CD4-positive, alpha-beta T cell treated with Interleukin-4 for 1 hour (primary cell): ENCODE measurements around the gene IL25.
"Not testable (repeated sequence)": the region's sequence is repeated elsewhere in the genome, so short reads cannot be mapped to it uniquely, and the experiment has no call there.

Experiments
- DNase-seq, 2 donors: peaks; one replicate each; pipeline ENCODE4 v3.0.0-alpha.2; 2020 to 2022

The IL25 gene

DNA sequence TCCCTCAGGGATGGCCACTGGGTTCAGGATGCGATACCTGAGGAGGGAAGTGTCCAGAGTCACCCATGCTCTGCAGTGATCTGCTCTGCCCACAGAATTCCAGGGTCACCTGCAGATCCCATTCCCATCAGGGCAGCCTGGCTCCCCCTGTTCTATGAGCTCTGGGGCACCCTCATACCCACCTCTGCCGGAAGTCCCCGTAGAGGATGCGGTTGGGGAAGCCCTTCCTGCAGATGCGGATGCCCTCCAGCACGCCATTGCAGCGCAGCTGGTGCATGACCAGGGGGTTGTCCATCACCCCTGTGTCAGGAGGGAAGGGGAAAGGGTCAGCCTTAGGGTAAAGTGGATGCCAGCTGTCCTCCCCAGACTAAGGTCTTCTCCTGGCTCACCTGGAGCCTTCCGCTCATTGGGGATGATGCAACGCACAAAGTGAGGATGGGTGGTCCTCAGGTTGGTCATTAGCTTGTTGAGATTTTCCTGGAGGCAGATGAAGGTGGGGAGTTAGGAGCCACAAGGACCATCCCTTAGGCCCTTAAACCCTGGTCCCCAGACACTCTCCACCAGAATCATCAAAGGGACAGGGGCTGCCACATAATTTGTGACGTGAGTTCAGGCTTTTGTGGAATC lies 24.3 kb downstream of the IL25 start:
- DNase-seq = no peak

DNA sequence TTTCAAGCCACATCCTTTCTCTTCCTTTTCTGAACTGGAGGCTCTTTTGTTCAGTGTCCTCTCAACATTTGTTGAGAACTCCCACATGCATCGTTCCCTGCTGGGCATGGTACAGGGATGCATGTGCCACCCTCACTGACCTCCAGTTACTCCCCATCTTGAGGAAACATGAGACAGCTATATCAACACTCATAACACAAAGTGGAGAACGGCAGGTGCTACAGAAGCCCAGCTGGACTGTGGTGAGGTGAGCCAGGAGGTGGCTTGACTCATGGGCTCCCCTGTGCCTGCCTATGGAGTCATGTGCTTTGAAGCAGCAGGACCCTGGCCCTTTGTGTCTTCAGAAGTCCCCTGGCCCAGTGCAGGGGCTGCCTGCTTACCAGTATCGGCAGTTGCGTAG lies 25.7 kb downstream of the IL25 start:
- DNase-seq = no peak

DNA sequence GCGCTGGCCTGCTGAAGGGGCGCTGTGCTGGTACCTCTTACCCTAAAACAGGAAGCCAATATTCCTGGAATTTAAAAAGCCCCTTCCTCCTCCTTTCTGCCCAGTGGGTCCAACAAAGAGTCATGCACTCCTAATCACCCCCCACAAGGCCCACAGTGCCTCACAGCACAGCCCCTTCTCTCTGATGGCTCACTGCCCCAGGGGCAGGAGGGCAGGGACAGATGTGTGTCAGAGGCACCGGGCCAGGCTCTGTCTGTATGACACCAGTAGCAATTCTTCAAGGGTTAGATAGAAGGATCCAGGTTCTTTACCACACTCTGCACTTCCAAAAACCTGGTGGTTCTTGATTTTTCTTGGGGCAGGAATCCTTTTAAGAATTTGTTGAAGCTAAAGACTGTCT lies 26.5 kb downstream of the IL25 start:
- DNase-seq = no peak

DNA sequence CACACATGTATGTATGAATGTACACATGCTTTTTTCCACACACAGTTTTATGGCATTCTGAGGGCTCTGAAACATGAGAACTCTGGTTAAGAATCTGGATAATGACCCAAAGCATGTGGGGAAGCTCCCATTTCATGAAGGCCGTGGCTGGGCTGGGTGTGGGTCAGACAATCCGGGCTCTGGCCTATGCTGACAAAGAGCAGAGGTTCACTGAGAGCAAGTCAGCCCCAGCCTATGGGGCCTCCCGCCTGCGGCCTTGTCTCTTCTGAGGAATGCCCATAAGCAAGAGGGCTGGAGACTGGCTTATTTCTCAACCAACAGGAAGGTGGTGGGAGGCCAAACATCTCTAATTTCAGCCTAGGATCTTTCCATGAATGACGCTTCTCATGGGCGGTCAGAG lies 27.0 kb downstream of the IL25 start:
- no peak for DNase-seq

DNA sequence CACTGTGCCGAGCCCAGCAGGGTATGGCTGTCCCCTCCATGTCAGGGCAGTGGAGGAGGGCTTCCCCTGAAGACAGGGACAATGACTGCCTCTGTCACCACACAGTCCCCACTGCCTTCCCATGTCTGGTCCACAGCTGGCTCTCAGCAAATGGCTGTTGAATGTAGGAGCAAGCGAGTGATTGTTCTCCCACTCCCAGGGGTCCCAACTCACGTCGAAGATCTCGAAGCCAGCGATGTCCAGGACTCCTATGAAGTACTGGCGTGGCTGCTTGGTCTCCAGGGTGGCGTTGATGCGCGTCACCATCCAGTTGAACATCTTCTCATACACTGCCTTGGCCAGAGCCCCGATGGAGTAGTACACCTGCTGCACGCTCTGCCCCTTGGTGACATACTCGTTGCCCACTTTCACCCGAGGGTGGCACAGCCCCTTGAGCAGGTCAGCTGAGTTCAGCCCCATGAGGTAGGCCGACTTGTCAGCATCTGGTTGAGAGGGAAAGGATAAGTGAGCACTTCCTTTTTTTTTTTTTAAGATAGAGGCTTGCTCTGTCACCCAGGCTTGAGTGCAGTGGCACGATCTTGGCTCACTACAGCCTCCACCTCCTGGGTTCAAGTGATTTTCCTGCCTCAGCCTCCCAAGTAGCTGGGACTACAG lies 28.0 kb downstream of the IL25 start:
- DNase-seq = not testable (repeated sequence)

DNA sequence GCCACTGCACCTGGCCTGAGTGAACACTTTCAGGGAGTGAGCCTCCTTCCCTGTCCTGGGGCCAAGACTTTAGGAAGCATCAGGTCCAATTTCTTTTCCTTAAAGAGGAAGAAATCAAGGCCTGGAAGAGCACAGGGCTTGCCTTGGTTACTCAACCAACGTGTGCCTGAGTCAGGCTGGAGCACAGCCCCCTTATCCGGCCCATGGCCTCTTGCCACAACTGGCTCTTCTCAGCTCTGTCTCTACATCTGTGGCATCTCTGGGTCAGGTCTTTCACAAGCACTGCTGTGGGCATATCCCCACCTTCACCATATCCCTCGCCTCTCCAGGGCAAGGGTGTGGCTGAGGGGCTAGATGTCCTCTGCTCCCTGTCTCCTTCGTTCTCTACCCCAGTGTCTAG lies 28.7 kb downstream of the IL25 start:
- DNase-seq = no peak

DNA sequence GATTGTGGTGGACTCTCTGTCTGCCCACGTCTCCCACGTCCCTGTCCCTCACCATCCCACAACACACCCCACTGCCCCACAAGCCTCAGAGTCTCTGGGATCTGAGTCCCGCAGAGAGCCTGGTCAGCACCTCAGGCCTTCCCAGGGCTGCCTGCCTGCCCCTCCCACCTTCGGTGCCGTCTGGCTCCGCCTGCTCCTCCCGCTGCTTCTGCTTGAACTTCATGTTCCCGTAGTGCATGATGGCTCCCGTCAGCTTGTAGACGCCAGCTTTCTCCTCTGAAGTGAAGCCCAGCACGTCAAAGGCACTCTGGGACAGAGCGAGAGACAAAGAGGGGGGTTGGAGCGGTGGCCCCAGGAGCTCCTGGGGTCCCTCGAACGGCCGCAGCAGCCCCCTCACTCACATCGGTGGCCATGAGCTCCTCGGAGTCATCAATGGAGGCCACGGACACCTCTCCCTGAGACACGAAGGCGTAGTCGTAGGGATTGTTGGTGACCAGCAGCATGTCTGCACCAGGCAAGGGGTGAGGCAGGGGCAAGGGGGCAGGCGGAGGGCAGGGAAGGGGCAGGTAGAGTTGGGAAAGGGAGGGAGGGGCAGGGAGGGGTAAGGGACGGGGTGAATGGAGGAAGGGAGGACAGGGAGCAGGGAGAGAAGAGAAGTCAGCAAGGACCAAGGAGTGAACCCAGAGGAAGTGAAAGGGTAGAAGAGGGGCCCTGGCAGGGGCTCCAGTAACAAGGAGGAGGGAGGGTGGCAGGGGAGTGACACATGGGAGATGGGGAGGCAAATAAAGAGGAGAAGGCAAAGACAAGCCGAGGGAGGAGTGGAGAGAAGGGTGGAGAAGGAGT lies 29.9 kb downstream of the IL25 start:
- DNase-seq = no peak

DNA sequence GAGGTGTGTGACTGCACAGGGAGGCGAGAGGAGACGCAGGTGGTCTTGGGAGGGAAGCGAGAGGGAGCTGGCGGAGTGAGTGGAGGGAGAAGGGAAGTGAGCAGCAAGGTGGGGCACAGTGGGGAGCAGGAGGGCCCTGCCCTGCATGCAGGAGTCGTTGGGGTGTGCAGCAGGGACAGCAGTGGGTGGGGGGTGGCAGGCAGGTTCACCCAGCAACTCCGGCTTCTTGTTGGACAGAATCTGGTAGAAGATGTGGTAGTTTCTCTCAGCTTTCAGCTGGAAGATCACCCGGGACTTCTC lies 30.5 kb downstream of the IL25 start:
- DNase-seq = no peak

DNA sequence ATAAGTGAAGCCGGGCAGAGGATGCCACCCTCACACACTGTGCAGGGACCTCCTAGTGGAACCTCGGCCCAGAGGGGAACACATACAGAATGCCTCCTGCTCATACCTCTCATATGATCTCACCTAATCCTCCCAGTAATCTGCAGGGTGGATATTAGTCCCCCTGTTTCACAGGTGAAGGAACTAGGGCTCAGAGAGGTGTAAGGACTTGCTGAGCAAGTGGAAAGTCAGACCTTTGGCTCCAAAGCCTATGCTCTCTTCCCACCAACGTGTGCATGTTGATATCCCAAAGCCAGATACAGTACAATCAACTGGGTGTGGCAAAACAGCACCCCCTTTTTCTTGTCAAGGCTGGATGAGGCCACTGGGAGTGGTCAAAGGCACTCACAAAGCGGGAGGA lies 31.3 kb downstream of the IL25 start:
- no peak for DNase-seq

DNA sequence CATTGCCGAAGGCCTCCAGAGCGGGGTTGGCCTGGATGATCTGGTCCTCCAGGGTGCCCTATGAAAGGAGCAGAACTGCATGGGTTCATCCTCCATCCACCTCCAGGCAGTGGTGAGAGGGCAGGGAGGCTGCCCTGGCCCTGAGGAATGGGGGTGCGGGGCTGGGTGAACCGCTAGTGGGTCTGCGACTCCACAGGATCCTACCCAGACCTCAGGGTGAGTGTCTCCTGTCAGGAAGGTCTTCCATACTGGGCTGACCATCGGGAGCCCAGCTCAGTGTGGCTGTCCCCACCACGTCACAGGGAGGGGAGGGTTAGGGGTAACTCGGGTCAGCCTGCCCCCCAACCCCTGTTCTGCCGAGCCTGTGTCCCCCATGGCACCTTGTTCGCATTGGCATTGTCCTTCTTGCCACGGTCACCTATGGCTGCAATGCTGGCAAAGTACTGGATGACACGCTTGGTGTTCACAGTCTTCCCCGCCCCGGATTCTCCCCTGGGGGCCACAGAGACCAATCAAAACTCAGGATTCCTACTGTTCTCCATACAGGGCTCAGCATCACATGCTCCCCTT lies 31.8 kb downstream of the IL25 start:
- DNase-seq = no peak

DNA sequence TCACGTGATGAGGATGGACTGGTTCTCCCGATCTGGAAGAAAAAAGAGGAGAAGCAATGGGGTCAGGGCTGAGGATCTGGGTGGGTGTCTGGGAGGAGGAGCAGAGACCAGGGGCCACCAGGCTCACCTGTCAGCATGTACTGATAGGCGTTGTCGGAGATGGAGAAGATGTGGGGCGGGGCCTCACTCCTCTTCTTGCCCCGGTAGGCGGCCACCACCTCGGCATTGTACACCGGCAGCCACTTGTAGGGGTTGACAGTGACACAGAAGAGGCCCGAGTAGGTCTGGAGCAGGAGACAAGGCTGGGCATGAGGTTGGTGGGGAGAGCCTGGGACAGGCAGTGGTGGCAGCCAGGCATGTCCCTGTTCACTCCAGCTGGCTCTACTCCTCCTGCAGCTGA lies 32.5 kb downstream of the IL25 start:
- no peak for DNase-seq

DNA sequence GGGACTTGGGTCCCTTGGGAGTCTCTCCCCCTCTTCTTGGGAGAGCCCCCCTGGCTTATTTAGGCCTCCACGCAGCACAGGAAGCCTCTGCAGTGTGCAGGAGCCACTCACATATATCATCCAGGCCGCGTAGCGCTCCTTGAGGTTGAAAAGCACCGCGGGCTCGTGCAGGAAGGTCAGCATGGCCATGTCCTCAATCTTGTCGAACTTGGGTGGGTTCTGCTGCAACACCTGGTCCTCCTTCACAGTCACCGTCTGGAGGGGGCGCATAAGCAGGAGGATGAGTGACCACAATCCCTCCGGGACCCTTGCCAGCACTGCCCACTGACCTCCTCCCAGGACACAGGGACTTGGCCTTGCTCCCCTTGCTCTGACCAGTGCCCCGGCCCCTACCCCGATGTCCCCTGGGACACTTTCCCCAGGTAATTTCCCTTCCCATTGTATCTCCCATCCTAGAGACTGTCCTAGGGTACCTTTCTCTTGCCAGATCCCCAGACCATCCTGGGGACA lies 33.0 kb downstream of the IL25 start:
- no peak for DNase-seq

DNA sequence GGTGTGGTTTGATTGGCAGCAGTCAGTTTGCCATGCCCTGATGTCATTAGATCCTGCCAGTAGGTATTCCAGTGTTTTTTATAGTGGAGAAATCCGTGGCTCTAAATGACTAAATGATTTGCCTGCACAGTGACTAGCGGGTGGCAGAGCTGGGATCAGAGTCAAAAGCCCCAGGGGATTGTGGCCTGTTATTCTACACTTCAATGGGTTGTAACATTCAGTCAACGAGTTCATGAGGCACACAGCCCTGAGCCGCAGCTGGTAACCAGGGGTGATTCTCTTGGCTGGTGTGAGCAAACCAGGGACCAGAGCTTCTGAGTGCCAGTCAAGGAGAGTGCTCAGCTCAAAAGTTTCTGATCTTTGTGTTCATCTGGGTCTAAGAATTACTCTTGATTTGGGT lies 33.6 kb downstream of the IL25 start:
- DNase-seq = no peak

DNA sequence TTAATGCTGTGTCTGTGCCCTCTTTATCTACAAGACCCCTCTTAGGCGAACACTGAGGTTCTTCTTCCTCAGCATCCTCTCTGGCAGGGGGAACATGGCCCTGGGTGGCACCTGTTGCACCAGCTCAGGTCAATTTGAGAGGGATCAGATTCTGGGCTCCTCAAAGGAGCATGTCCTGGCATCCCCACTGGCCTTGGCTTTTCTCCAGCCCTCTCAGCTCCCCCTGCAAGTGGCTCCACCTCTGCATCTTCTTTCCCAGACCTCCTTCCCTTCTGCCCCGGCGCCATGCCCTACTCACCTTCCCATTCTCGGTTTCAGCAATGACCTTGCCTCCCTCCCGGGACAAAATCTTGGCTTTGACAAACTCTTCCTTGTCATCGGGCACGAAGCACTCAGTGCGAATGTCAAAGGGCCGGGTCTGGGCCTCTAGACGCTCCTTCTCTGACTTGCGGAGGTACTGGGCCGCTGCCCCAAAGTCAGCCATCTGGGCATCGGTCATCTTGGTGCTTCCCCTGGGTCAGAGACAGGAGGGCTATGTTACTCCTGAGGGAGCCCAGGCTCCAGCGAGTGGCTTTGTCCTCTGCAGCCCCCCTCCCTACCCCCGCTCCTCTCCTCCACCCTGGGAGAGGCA lies 34.2 kb downstream of the IL25 start:
- DNase-seq = no peak

DNA sequence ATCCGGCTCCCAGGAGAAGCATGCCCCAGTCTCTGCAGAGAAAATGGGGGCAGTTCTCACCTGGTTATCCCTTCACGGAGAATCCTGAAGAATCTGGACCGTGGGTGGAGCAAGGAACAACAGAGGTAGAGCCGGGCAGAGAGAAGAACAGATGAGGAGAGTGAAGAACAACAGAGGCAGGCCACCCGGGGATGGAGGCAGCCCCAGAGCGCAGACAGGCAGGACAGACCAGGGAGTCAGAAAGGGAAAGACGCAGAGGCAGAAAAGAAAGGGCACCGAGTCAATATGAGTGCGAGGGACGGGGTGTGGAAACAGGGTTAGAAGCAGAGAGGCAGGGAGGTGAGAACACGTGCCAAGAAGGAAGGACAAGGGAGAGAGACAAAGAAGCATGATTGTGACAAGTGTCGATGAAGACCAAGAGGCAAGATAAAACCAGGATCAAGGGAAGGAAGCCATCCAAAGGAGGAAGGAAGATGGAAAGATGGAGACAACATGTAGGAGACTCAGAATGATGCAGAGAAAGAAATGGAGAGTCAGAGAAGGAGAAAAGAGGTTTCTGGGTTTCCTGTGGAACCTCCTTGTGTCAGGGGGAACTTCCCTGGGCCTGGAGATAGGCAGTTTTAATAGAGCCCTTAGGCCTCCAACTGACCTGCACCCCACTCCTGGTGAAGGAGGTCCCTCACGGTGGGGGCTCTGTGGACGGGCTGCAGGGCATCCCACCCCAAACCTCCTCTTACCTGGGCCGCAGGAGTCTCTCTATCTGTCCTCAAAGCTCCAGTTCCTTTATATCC lies 35.1 kb downstream of the IL25 start, which contains the start of gene MYH6:
TSS of gene MYH6 (minus strand) at position 758 of the 791 bp plus-strand sequence. CDS start 1,050 bp downstream, outside the sequence.
- no peak for DNase-seq

DNA sequence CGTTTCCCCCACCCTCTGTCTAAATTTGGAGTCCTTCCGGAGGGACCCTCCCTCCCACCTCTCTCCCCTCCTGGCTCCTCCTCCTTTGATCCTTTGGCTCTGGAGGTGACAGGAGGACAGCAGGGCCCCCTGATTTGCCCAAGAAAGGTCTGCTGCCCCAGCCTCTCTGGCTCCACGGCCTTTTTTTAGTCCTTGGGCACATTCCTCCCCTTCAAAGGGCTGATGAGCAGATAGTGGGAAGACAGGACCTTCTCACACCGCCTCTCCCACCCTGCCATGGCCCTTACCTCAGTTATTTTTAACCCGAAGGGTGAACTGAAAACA lies 35.7 kb downstream of the IL25 start:
- DNase-seq = no peak

DNA sequence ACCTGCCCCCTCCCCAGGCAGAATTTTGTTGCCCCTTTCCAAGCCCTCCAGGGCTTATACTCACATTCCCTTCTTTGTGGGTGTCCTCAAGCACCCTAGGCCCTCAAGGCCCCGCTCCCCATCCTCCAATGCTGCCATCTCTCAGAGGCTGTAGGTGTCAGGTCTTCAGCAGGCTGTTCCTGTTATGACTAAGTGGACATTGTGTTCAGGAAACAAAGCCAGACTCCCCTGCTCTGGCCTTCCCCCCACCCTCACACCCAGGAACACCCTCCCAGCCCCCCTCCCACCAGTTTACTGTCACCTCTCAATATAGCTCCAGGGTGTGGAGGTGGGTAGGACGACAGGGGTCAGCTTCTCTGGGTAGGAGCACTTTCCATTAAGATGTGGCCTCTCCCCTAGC lies 36.9 kb downstream of the IL25 start:
- no peak for DNase-seq

DNA sequence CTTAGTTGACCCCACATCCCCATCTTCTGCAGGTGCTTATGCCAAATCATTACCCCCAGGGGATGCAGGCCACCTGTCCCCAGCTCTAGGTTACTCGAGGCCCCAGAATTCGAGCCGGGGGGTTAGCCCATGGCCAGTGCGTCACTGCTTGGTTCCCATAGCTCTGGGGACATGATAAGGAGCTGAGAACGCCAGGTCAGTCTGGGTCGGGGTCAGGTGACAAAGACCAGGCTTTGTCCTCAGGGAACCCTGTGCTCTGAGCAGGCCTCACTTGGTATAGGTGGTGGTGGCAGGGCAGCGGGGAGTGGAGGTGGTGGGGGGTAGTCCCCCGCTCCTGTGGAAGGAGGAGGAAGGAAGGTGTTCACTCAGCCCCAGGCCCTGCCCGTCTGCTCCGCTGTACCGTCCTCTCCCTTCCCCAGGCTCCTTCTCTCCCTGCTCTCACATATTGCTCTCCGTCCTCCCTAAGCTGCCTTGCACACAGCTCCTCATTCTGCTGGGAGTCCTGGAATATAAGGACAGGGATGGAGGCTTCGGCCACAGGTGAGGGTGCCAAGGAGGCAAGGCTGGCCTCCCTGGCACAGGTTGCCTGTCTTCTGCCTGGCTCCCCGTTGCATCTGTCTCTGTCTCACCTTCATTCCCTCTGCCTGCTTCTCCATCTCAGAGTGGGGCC lies 37.5 kb downstream of the IL25 start:
- DNase-seq = no peak

DNA sequence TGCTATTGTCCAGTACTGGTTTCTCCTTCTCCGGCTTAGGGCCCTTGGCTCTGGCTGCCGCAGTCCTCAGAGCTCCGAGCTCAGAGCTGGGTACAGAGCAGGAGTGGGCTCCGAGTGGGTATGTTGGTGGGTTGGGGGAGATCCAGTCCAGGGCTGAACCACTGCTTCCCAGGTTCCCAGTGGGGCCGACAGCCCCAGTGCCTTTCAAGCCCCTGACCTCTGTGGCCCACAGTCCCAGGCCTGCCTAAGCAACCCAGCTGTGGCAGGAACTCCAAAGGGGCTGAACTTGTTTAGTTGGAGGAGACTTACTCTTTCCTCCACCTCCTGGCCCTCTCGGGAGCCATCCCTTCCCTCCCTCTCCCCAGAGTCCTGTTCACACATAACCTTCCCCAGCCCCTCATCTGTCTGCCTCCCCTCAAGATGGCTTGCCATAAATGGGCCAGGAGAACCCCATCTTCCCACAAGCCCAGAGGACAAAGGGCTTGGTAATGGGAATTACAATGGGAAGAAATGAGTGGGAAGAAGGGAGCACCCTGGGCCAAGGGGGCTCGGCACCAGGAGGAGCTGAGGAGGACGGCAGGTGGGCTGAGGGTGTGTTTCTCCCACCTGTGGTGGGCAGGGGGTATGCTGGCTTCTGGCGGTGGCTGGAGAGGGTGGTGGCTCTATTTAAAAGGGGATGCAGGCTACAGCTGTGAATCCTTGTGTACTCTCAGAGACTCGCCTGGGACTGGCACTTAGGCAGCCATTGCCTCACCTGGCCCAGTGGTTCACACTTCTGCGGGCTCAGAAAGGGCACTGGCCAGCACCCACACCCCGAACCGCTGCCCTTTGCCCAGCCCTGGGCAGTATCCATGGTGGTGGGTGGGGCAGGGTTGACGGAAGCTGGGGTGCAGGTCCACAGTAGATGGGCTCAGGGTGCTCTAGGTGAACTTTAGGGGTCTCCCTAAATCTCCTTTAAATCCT lies 39.2 kb downstream of the IL25 start:
- no peak for DNase-seq

DNA sequence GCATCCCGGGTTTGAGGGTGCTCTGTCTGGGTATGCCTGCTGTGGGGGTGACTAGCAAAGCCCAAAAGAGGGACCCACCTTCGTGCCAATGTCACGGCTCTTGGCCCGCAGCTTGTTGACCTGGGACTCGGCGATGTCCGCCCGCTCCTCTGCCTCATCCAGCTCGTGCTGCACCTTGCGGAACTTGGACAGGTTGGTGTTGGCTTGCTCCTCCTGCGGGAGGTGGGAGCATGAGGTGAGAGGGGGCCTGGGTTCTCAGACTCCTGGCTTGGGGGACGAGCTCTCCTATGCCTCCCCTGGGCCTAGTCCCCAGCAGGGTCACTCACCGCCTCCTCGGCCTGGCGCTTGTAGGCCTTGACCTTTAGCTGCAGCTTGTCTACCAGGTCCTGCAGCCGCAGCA lies 41.1 kb downstream of the IL25 start:
- DNase-seq = no peak

DNA sequence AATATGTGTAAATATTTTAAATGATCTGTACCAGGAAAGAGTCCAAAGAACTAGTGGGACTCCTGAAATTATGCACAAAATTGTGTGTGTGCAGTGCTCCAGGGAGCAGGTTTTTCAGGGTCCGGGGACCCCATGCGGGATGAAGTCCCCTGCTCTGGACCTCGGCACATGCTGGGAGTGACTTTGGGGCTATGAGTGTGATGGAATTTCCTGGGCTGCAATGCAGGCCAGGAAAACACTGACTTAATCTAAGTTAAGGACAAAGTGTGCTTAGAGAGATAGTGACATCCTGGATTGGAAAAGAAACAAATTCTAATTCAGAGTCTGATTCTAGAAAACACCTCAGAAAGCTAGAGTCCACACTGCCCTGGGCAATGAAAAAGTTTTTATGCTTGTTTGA lies 41.6 kb downstream of the IL25 start:
- DNase-seq = no peak
